ENCODE data around the gene ARPC1A.
"Not testable (repeated sequence)": the region's sequence is repeated elsewhere in the genome, so short reads cannot be mapped to it uniquely, and the experiment has no call there.

ARPC1A gene

GRCh38 chr7:99322659-99323058 lies 3.0 kb upstream of the ARPC1A start:
- not testable (repeated sequence) for DNase-seq

GRCh38 chr7:99324559-99324958 lies 1.1 kb upstream of the ARPC1A start:
- DNase-seq: no peak

GRCh38 chr7:99325001-99325493 lies 651 bp upstream of the ARPC1A start:
- DNase-seq: no peak

GRCh38 chr7:99326408-99326782 lies 697 bp downstream of the ARPC1A start:
- no peak for DNase-seq

- DNase-seq: not testable (repeated sequence)
Measured at GRCh38 chr7:99330314-99330961, 4.7 kb downstream of the ARPC1A start.

- DNase-seq: no peak
Measured at GRCh38 chr7:99331002-99331401, 5.3 kb downstream of the ARPC1A start.

- DNase-seq: no peak
Measured at GRCh38 chr7:99339595-99339994, 13.9 kb downstream of the ARPC1A start.

- DNase-seq: no peak
Measured at GRCh38 chr7:99340659-99341058, 15.0 kb downstream of the ARPC1A start.

GRCh38 chr7:99344061-99344647 lies 18.5 kb downstream of the ARPC1A start:
- DNase-seq: no peak

- DNase-seq: not testable (repeated sequence)
Measured at GRCh38 chr7:99350641-99351040, 24.9 kb downstream of the ARPC1A start.

- no peak for DNase-seq
Measured at GRCh38 chr7:99352247-99352646, 26.5 kb downstream of the ARPC1A start.

- no peak for DNase-seq
Measured at GRCh38 chr7:99355098-99355497, 29.4 kb downstream of the ARPC1A start.

GRCh38 chr7:99357701-99358490 lies 32.2 kb downstream of the ARPC1A start:
- no peak for DNase-seq

- DNase-seq: not testable (repeated sequence)
Measured at GRCh38 chr7:99358521-99358920, 32.8 kb downstream of the ARPC1A start.

GRCh38 chr7:99359465-99360154 lies 33.9 kb downstream of the ARPC1A start:
- DNase-seq: no peak

GRCh38 chr7:99362801-99363200 lies 37.1 kb downstream of the ARPC1A start:
- DNase-seq: no peak

GRCh38 chr7:99363286-99363685 lies 37.6 kb downstream of the ARPC1A start:
- DNase-seq: no peak

- DNase-seq: no peak
Measured at GRCh38 chr7:99365318-99366141, 39.8 kb downstream of the ARPC1A start.

- DNase-seq: no peak
Measured at GRCh38 chr7:99366646-99367045, 40.9 kb downstream of the ARPC1A start.

- DNase-seq: no peak
Measured at GRCh38 chr7:99368750-99369389, 43.2 kb downstream of the ARPC1A start.

GRCh38 chr7:99369767-99370391 lies 44.2 kb downstream of the ARPC1A start:
- DNase-seq: no peak
